GM19372 (cell line): Measurements from ENCODE around the gene FGR.
"Not testable (repeated sequence)": the region's sequence is repeated elsewhere in the genome, so short reads cannot be mapped to it uniquely, and the experiment has no call there.

Experiments
- ATAC-seq: cut with Tn5 transposase; IDR thresholded peaks from one replicate; pipeline ENCODE4 v1.9.1; 2021; ENCODE audit warnings: mild to moderate bottlenecking, low read depth, moderate library complexity; ENCODE audit not compliant: unreplicated experiment

Gene FGR

DNA sequence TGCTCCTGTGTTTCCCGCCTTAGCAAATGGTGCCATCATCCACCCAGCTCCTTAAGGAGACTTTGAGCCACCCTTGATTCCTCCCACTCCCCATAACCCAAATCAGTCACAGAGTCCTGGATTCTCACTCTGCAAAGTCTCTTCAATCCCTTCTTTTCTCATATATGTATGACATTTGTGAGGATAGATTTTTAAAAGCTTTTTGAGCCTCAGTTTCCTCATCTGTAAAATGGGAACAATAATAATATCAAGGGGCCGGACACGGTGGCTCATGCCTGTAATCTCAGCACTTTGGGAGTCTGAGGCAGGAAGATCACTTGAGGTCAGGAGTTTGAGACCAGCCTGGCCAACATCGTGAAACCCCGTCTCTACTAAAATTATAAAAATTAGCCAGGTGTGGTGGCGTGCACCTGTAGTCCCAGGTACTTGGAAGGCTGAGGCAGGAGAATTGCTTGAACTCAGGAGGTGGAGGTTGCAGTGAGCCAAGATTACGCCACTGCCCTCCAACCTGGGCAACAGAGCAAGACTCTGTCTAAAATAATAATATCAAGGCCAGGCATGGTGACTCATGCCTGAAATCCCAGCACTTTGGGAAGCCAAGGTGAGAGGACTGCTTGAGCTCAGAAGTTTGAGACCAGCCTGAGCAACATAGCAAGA, 15.1 kb downstream of the FGR start:
- ATAC-seq: not testable (repeated sequence)

DNA sequence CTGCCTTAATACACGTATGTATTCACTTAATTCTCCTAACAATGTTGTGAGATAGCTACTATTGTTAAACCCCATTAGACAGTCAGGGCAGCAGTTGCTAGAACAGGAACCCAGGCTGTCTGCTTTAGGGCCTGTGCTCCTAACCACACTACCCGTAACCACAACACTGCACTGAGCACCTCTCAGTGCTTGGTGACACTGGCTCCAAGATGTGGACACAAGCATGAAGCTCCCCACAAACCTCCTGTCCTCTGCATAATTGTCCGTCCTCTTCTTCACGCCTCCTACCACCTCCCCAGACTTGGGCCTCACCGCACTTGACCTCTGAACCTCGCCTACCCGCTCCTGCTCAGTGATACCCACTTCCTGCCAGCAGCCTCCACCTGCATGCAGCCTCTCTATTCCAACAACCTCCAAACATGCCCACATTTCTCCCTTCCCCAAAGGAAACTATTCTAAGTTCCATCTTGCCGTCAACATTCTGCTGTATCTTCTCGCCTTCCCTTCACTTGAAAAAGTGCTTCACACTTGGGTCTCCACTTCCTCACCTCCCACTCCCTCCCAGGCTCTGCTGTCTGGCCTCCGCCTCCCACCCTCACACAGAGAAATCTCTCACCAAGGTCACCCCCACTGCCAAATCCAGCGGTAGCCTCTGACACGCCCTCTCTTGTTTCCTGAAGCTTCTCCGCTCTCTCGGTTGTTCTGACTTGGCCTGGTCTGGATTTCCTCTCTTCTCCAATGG, 16.5 kb downstream of the FGR start:
- ATAC-seq: no peak

DNA sequence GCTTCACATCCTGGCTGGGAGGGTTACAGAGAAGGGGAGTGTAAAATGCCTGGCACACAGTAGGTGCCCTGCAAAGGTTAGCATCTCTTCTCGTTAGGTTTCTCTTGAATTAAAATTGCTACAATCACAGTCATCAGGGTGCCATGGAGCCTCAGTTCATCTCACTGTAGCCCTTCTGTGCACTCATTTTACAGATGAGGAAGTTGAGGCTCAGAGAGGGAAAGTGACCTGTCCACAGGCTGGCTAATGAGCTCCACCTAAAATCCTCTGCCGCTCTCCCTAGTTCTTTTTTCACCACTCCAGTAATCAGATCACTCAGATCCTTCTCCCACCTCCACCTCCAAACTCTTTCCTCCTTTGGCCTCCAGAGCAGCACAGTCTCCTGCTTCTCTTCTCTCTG, 17.6 kb downstream of the FGR start:
- no peak for ATAC-seq

DNA sequence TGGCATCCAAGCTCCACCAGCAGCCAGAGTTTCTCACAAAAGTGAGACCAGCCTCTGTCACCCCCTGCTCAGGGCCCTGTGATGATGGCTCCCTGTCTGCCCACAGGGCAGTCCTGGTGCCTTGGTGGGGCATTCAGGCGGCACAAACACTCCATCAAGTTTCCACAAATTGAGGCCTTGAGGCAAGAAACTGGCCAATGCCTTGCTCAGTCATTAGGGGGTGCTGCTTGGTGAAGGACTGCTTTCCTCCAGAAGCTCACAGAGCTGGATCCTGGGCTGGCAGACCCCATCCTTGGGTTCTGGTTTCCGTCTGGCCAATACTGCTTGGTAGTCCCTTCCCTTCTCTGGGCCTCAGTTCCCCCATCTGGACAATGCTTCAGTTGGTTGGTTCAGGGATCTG, 18.5 kb downstream of the FGR start:
- ATAC-seq: no peak

DNA sequence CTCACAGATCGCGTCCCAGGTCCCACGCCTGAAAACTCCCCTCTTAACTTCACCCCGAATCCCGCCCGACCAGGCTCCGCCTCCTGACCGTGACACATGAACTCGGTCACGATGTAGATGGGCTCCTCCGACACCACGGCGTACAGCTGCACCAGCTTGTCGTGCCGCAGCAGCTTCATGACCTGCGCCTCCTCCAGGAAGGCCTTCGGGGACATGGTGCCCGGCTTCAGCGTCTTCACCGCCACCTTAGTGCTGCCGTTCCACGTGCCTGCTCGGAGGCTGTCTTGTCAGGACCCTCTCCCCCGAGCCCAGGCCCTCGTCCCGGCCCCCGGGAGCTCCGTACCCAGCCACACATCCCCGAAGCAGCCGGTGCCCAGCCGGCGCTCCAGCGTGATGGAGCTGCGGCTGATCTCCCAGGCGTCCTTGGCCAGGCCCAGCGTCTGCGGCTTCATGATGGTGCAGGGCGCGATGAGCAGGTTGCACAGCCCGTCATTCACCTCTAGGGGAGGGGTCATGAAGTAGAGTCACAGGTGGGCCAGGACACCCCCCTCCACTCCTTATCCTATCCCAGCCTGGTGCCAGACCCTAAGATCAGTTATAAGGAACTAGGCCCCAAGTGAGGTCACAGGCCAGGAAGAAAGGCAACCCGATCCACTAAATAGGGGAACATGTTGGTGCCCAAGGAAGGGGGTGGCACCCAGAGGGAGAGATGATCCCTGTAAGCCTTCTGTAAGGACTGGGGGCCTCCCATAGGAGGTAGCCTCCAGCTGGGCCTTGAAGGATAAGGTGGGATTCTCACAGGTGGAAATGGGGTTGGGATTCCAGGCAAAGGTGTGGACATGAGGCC, 19.4 kb downstream of the FGR start:
- ATAC-seq: no peak

DNA sequence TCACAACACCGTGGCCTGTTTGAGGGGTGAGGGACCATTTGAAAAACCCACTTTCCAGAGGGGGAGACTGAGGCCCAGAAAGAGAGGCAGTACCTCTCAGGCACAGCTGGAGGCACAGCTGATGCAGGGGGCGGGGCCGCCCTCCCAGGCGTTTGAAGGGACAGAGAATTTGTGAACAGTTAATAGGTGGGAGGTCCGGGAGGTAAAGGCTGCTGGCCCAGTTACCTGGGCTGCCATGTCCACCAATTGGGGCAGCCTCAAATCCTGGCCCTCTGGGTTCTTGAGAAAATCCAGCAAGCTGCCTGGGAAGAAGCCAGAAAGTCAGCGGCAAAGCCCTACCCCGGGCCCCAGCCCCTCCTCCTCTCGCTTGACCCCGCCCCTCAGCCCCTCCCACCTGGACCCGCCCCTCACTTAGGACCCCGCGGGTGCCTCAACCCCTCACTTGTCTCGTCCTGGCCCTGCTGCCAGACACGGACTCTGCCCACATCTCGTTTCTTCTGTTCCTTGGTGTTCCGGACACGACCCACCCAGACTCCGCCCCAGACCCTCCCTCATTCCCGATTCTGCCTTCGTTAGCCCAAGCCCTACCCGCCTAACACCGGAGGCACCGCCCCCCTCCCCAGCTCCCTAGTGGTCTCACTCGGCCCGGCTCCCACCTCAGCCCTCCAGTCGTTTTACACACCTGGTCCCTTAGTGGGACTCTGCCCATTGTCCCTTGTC, 20.2 kb downstream of the FGR start:
- ATAC-seq: no peak

DNA sequence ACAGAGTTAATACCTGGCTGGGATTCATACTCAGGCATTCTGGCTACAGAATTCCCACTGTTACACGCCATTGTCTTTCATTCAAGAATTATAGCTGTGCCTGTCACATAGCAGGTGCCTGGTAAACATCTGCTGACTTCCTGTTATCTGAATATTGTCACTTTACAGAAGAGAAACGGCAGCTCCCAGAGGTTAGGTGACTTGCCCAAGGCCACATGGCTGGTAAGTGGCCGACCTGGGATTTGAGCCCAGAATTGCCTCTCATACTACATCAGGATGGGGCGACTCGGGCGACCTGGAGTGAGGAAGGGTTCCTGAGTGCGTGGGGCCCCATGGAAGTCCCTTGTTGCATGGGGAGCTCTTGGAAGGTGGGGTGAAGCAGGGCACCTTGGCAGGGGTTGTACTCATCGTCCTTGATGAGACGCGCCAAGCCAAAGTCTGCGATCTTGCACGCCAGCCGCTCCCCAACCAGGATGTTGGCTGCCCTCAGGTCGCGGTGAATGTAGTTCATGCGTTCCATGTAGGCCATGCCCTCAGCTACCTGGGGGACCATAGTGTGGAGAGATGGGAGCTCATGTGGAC, 20.9 kb downstream of the FGR start:
- ATAC-seq: no peak

GRCh38 chr1:27612718-27613117, 22.3 kb downstream of the FGR start:
- no peak for ATAC-seq

- no peak for ATAC-seq
These were observed 23.5 kb downstream of the FGR start for GRCh38 chr1:27611450-27611849.

DNA sequence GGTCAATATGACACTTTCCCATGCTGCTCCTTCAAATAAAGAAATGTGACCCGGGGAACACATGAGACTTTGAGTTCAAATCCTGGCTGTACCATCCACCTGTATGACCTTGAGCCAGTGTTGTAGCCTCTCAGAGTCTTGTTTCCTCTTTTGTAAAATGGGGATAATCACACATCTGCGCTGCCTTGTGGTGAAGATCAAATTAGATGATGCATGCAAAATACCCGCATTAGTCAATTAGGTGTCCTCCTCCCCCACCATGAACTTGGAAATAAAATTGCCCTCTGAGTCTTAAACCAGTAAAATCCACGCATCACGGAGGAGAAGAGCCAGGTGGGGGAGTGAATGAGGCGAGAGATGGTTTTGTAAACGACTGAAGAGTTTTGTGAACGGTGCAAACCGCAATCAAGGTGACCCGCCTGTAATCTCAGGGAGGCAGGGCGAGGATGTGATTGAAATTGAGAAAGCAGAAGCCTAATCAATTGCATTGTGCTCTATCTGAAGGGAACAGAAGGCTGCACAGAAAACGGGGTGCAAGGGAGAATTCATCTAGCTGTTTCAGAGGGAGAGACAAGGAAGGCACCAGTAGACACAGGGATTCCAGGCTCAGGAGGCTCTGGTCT, 25.3 kb downstream of the FGR start:
- ATAC-seq: no peak

DNA sequence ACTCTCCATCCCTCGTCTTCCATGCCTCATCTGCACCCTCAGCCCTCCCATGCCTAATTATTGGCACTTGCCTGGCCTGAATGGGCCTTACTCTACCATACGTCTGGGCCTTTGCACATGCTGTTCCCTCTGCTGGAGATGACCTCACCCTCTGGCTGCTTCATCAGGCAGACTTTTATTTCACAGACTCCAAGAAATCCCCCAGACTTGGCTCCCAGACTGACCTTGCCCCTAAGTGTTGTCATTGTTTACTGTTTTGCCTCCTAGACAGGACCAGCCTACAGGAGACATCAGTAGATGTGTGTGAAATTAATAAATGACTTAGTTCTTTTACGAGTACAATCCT, 25.8 kb downstream of the FGR start:
- no peak for ATAC-seq

GRCh38 chr1:27607239-27607804, 27.7 kb downstream of the FGR start:
- ATAC-seq: no peak

DNA sequence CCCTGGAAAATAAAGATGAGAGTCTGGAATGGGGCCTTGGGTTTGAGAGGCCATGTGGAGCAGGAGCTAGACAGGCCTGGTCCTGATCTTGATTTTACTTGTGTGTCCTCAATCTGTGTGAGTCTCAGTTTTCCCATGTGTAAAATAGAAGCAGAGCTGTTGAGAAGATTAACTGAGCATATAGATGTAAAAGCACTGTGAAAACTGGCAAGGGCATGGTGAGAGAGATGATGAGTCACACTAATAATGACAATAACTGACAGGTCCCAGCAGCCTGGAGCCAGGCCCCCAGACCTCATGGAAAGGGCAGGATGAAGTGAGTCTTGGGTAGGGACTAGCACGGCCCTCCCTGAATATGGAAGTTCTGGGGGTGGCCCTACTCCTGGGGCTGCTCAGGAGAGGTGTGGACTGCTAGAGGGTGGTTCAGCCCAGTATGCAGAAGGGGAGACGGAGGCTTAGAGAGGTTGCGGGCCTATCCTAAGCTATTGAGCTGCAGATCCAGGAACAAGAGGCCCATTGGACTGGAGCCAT, 28.2 kb downstream of the FGR start:
- no peak for ATAC-seq

GRCh38 chr1:27605796-27606707, 28.9 kb downstream of the FGR start:
- ATAC-seq: no peak

DNA sequence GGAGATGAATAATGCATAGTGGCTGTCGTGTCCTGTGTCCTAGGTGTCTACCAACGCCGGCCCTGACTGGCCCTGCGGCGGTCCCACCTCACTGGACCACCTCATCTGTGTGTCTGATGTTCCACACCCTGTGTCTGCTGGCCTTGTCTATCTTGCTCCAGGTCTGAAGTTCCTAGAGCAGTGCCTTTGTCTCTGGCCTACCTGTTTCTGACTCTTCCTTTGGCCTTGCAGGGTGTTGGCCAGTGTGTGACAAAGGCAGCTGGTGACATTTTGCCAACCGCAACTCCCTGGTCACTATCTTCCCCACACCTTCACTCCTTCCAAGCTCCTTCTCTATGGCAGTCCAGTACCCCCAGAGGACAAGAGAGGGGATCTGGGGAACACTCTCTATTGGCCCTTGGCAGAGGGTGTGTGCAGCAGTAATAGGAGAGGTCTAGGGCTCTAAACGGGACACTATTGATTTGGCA, 29.7 kb downstream of the FGR start:
- no peak for ATAC-seq

- ATAC-seq: no peak
These were observed 30.2 kb downstream of the FGR start for GRCh38 chr1:27604579-27605299.

DNA sequence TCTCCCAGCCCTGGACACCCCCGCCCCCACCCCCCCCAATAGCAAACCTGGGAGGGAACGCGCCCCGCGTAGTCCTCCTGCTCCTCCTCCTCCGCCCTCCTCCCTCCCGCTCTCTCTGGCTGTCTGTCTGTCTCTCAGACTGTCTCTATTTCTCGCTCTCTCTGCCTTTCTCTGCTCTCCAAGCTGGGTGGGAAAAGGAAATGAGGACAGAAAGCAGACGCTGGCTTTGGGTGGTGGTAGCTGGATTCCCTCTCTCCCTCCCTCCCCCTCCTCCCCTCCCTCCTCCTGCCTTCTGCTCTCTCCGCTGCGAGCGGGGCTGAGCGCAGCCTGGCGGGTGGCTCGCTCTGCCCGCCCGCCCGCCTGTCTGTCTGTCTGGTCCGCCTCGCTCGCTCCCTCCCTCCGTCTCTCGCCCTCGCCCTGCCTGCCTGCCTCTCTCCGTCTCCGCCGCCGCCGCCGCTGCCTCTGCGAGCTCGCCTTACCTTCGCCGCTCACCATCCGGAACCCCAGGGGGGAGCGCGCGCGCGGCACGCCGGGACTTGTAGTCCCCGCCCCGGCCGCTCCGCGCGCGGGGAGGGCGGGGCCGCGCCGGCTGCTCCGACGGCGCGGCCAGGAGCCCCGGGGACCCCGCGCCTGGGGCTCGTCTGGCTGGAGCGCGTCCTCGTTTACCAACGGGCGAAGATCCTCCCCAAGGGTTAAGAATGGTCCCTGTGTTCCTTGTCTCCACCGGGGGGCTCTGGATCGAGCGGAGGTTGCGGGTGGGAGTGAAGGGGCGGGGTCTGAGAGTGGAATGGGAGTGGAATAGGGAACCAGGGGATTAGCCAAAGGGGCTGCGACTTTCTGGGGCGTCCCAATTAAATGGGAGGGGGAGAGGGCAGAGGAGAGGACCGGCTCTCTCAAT, 31.1 kb downstream of the FGR start, which contains the start of gene AHDC1:
Gene AHDC1, minus strand, starts transcription at position 464 of the 898 bp plus-strand sequence. CDS start 52,029 bp downstream, outside the sequence.
- ATAC-seq: peak; percentile 64
